CD4-positive, alpha-beta T cell treated with Interleukin-10 for 1 hour (primary cell): ENCODE measurements around the gene PARP11.

Source experiments
- DNase-seq: peaks from one replicate; pipeline ENCODE4 v3.0.0-alpha.2; 2020

The PARP11 gene

GRCh38 chr12:3761116-3761735 lies 112.0 kb downstream of the PARP11 start:
- no peak for DNase-seq

GRCh38 chr12:3759878-3760277 lies 113.3 kb downstream of the PARP11 start:
- no peak for DNase-seq
